OCI-M2 (cell line): ENCODE data around the gene CYP27A1.

Source experiments
- DNase-seq: peaks from one replicate; lab custom pipeline; 2025; ENCODE audit not compliant: unreplicated experiment; lab: John Stamatoyannopoulos, UW

Gene CYP27A1

GRCh38 chr2:218781691-218782527 lies at the start of gene CYP27A1:
Gene CYP27A1, plus strand, starts transcription at chr2:218782147. Its CDS starts 36 bp downstream, at chr2:218782183.
- DNase-seq: no peak

- DNase-seq: no peak
Measured at GRCh38 chr2:218732761-218733158, 49.2 kb upstream of the CYP27A1 start.

- DNase-seq: no peak
Measured at GRCh38 chr2:218733171-218734021, 48.6 kb upstream of the CYP27A1 start.

GRCh38 chr2:218734190-218734975 lies 47.6 kb upstream of the CYP27A1 start:
- DNase-seq: no peak

- DNase-seq: no peak
Measured at GRCh38 chr2:218736531-218736930, 45.4 kb upstream of the CYP27A1 start.

- no peak for DNase-seq
Measured at GRCh38 chr2:218743068-218743467, 38.9 kb upstream of the CYP27A1 start.

- DNase-seq: no peak
Measured at GRCh38 chr2:218744615-218745014, 37.3 kb upstream of the CYP27A1 start.

- no peak for DNase-seq
Measured at GRCh38 chr2:218745160-218745558, 36.8 kb upstream of the CYP27A1 start.

- DNase-seq: no peak
Measured at GRCh38 chr2:218745559-218746469, 36.1 kb upstream of the CYP27A1 start.

GRCh38 chr2:218746470-218746795 lies 35.5 kb upstream of the CYP27A1 start:
- no peak for DNase-seq

GRCh38 chr2:218746960-218747359 lies 35.0 kb upstream of the CYP27A1 start:
- DNase-seq: no peak

- no peak for DNase-seq
Measured at GRCh38 chr2:218748741-218749441, 33.1 kb upstream of the CYP27A1 start.

GRCh38 chr2:218754201-218754600 lies 27.7 kb upstream of the CYP27A1 start:
- no peak for DNase-seq

- DNase-seq: no peak
Measured at GRCh38 chr2:218754781-218755180, 27.2 kb upstream of the CYP27A1 start.

- DNase-seq: no peak
Measured at GRCh38 chr2:218755198-218755566, 26.8 kb upstream of the CYP27A1 start.

- no peak for DNase-seq
Measured at GRCh38 chr2:218755567-218756404, 26.2 kb upstream of the CYP27A1 start.

- no peak for DNase-seq
Measured at GRCh38 chr2:218756599-218757377, 25.2 kb upstream of the CYP27A1 start.

- DNase-seq: no peak
Measured at GRCh38 chr2:218761795-218762194, 20.2 kb upstream of the CYP27A1 start.
